Smooth muscle cell (in vitro differentiated cells): ENCODE measurements around the gene CAPZA2. TPM values are rescaled to one million over a fixed set of nuclear protein-coding genes. Genes with fewer than 3 reads are reported as not detected.
A peak's percentile ranks its signal among the peaks of the same experiment; 100 is the strongest.

Experiments
- DNase-seq: peaks from one replicate; lab custom pipeline; 2025; ENCODE audit not compliant: unreplicated experiment; lab: John Stamatoyannopoulos, UW
- H2AFZ ChIP-seq: fragments of 200-600 bp; sonication (generic); 2 replicates; pipeline ENCODE4 v1.6.0; 2016; ENCODE audit warnings: antibody characterized with exemption, low read depth, mild to moderate bottlenecking
- H3F3A ChIP-seq: fragments of 200-600 bp; sonication (generic); 2 replicates; pipeline ENCODE4 v1.6.0; 2017; ENCODE audit warnings: antibody characterized with exemption, low read depth
- H3K27ac ChIP-seq: fragments of 200-600 bp; sonication (generic); 2 replicates; pipeline ENCODE4 v1.5.1; 2016; ENCODE audit warnings: low read depth, mild to moderate bottlenecking
- H3K27me3 ChIP-seq: fragments of 200-600 bp; sonication (generic); 2 replicates; pipeline ENCODE4 v1.6.1; 2016; ENCODE audit warnings: low read depth, mild to moderate bottlenecking
- H3K36me3 ChIP-seq: fragments of 200-600 bp; sonication (generic); 2 replicates; pipeline ENCODE4 v1.5.1; 2016; ENCODE audit warnings: low read depth
- H3K4me1 ChIP-seq: fragments of 200-600 bp; sonication (generic); 2 replicates; pipeline ENCODE4 v1.5.1; 2016; ENCODE audit warnings: low read depth
- H3K4me2 ChIP-seq: fragments of 200-600 bp; sonication (generic); 2 replicates; pipeline ENCODE4 v1.6.0; 2016; ENCODE audit warnings: mild to moderate bottlenecking
- H3K4me3 ChIP-seq: fragments of 200-600 bp; sonication (generic); 2 replicates; pipeline ENCODE4 v1.5.1; 2016; ENCODE audit warnings: mild to moderate bottlenecking
- H3K79me2 ChIP-seq: fragments of 200-600 bp; sonication (generic); 2 replicates; pipeline ENCODE4 v1.6.0; 2016; ENCODE audit warnings: low read depth, mild to moderate bottlenecking
- H3K9ac ChIP-seq: fragments of 200-600 bp; sonication (generic); 2 replicates; pipeline ENCODE4 v1.6.0; 2016; ENCODE audit warnings: low read depth
- H3K9me3 ChIP-seq: fragments of 200-600 bp; sonication (generic); replicated peaks from 2 replicates; pipeline ENCODE4 v1.5.1; 2016; ENCODE audit warnings: low read depth
- H4K20me1 ChIP-seq: fragments of 200-600 bp; sonication (generic); 2 replicates; pipeline ENCODE4 v1.6.0; 2016; ENCODE audit warnings: low read depth
- WGBS: methylation state at CpG from one replicate; pipeline ENCODE4 v1.1.7; 2016; ENCODE audit warnings: low lambda C conversion rate; 5-methylcytosine and 5-hydroxymethylcytosine counted together
- polyA plus RNA-seq: library from polyadenylated mRNA; unstranded; fragments of >200 nt; fragmentation: Nextera tagmentation; extraction: Ambion mirVana; gene quantifications from 2 replicates; pipeline ENCODE4 v1.2.1, GENCODE V29; 2016
- total RNA-seq: library from RNA; depleted of rRNA; stranded (reverse); fragments of >200 nt; gene quantifications from 2 replicates; pipeline ENCODE4 v1.2.3, GENCODE V29; 2014
- TF ChIP-seq, protein P1 (sequence below): fragments of 200-600 bp; sonication (generic); IDR thresholded peaks from 2 replicates; pipeline ENCODE4 v1.5.1; 2017; ENCODE audit warnings: borderline replicate concordance, mild to moderate bottlenecking, antibody characterized with exemption; ENCODE audit not compliant: insufficient read depth, poor library complexity, severe bottlenecking

The CAPZA2 gene
- total and polyA plus RNA-seq, 2 experiments from 2014 or later = 143 to 161 TPM

DNA sequence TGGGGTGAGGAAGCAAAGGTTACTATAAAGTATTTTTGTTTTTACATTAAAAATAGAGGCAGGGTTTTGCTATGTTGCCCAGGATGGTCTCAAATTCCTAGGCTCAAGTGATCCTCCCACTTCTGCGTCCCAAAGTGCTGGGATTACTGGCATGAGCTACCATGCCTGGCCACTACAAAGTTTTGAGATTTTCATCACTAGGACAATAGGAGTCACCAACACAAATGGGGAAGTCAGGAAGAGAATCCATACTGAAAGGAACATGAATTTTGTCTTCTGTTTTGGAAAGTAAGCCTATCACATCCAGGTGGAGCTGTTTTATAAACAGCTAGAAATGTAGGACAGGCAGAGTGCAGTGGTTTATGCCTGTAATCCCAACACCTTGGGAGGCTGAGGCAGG, 20.0 kb upstream of the CAPZA2 start:
- no peaks in the 10 kb centered on the region for H3K79me2 ChIP-seq
- H4K20me1 ChIP-seq = no peaks in the 10 kb centered on the region
- TF ChIP-seq, protein P1, sequence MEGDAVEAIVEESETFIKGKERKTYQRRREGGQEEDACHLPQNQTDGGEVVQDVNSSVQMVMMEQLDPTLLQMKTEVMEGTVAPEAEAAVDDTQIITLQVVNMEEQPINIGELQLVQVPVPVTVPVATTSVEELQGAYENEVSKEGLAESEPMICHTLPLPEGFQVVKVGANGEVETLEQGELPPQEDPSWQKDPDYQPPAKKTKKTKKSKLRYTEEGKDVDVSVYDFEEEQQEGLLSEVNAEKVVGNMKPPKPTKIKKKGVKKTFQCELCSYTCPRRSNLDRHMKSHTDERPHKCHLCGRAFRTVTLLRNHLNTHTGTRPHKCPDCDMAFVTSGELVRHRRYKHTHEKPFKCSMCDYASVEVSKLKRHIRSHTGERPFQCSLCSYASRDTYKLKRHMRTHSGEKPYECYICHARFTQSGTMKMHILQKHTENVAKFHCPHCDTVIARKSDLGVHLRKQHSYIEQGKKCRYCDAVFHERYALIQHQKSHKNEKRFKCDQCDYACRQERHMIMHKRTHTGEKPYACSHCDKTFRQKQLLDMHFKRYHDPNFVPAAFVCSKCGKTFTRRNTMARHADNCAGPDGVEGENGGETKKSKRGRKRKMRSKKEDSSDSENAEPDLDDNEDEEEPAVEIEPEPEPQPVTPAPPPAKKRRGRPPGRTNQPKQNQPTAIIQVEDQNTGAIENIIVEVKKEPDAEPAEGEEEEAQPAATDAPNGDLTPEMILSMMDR = no peak
- no peaks in the 10 kb centered on the region for H3K9me3 ChIP-seq
- no peak overlapping the region for H3K27ac ChIP-seq
- H3F3A ChIP-seq = no peaks in the 10 kb centered on the region
- no peak for DNase-seq
- no peak overlapping the region for H3K4me2 ChIP-seq
- no peak overlapping the region for H3K9ac ChIP-seq
- H3K36me3 ChIP-seq = no peaks in the 10 kb centered on the region
- 97% methylated on average over 1 of the region's 1 CpG for WGBS
- H3K4me1 ChIP-seq = no peaks in the 10 kb centered on the region
- no peak overlapping the region for H2AFZ ChIP-seq
- no peaks in the 10 kb centered on the region for H3K27me3 ChIP-seq
- H3K4me3 ChIP-seq = no peak overlapping the region

DNA sequence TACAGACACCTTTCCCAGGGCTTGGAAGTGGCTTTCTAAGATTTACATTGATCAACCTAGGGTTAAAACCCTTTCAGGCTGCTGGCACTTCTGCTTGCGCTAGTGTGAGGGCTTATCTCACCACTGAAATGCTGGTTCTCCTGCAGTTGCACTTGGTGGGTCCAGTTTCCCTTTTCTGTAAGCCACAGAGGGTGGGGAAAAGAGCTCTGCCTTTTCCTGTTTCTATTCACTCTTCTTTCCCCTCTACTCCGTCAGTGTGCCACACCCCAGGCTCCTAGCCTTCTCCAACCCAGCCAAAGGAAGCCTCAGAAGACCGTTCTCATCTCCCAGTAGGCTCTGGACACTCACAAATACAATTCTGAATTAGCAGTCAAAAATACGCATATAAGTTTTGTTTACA, 19.0 kb upstream of the CAPZA2 start:
- WGBS = 76% methylated on average over 4 of the region's 4 CpGs
- Histone ChIP-seq H3K36me3 (no peaks in the 10 kb centered on the region), H2AFZ (peak overlapping the region; percentile 17), H4K20me1 (no peaks in the 10 kb centered on the region), H3K79me2 (no peaks in the 10 kb centered on the region), H3K9ac (no peak overlapping the region), H3K9me3 (no peaks in the 10 kb centered on the region), H3K27me3 (no peaks in the 10 kb centered on the region), H3K4me1 (no peaks in the 10 kb centered on the region), H3K4me2 (no peak overlapping the region), H3F3A (no peaks in the 10 kb centered on the region), H3K4me3 (no peak overlapping the region), H3K27ac (no peak overlapping the region)
- DNase-seq = no peak
- TF ChIP-seq, protein P1 = no peak

DNA sequence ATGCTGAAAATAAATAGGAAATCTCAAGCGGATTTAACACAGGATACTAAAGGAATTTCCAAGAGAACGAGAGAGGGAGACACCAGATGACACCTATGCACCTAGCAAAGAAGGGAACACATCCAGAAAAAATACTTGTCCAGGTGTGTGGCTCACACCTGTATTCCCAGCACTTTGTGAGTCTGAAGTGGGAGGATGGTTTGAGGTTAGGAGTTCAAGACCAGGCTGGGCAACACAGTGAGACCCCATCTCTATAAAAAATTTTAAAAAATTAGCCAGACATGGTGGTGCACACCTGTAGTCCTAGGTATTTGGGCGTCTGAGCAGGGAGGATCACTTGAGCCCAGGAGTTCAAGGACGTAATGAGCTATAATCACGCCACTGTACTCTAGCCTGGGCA, 11.2 kb upstream of the CAPZA2 start:
- Histone ChIP-seq H3K36me3 (no peaks in the 10 kb centered on the region), H3K9ac (no peak overlapping the region), H4K20me1 (no peaks in the 10 kb centered on the region), H3K4me1 (no peaks in the 10 kb centered on the region), H3F3A (no peaks in the 10 kb centered on the region), H3K4me2 (no peak overlapping the region), H3K27me3 (no peaks in the 10 kb centered on the region), H3K27ac (no peak overlapping the region), H3K9me3 (no peaks in the 10 kb centered on the region), H2AFZ (no peak overlapping the region), H3K79me2 (no peaks in the 10 kb centered on the region), H3K4me3 (no peak overlapping the region)
- WGBS = 94% methylated on average over 5 of the region's 5 CpGs
- TF ChIP-seq, protein P1 = no peak
- no peak for DNase-seq

DNA sequence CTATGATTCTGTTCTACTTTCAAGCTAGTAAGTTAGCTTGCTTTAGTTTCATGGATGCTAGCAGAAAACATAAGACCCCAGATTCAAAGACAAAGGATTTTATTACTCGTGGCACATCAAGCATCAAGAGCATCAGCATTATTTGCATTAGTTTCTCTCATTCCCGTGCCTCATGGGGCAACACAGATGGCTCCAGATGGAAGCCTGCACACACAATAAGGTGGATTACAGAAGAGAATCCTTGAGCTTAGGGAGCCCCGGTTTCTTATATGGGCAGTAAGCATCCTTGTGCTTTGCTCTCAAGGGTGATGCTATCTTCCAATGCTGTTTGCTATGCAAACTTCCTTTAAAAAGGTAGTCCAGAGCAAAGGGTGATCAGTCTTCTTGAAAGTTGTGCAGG, 10.7 kb upstream of the CAPZA2 start:
- H3K9me3 ChIP-seq = no peaks in the 10 kb centered on the region
- H3K79me2 ChIP-seq = no peaks in the 10 kb centered on the region
- no peaks in the 10 kb centered on the region for H3K27me3 ChIP-seq
- H3K27ac ChIP-seq = no peak overlapping the region
- H4K20me1 ChIP-seq = no peaks in the 10 kb centered on the region
- TF ChIP-seq, protein P1 = no peak
- H3K9ac ChIP-seq = no peak overlapping the region
- 90% methylated on average over 3 of the region's 3 CpGs for WGBS
- H3K4me1 ChIP-seq = no peaks in the 10 kb centered on the region
- H3F3A ChIP-seq = no peaks in the 10 kb centered on the region
- H3K36me3 ChIP-seq = no peaks in the 10 kb centered on the region
- H3K4me3 ChIP-seq = no peak overlapping the region
- no peak overlapping the region for H3K4me2 ChIP-seq
- no peak overlapping the region for H2AFZ ChIP-seq
- DNase-seq = no peak
